Astrocyte of the spinal cord (primary cell): Measurements from ENCODE around the gene PCLO.

Experiments used
- DNase-seq: peaks from one replicate; pipeline ENCODE4 v3.0.0; 2011; ENCODE audit warnings: low read depth, low spot score
- H3K4me3 ChIP-seq: 2 replicates; pipeline ENCODE4 v1.5.1; 2011; ENCODE audit warnings: low read depth, mild to moderate bottlenecking, low read length, moderate library complexity
- CTCF ChIP-seq: IDR thresholded peaks from 2 replicates; pipeline ENCODE4 v1.5.1; 2012; ENCODE audit warnings: low read depth, mild to moderate bottlenecking, low read length, inconsistent platforms
- in situ Hi-C: cut with HindIII; loops from 2 replicates; pipeline ENCODE4 v1.10.0; 2017; ENCODE audit warnings: low sequenced_read_pairs

The PCLO gene

DNA sequence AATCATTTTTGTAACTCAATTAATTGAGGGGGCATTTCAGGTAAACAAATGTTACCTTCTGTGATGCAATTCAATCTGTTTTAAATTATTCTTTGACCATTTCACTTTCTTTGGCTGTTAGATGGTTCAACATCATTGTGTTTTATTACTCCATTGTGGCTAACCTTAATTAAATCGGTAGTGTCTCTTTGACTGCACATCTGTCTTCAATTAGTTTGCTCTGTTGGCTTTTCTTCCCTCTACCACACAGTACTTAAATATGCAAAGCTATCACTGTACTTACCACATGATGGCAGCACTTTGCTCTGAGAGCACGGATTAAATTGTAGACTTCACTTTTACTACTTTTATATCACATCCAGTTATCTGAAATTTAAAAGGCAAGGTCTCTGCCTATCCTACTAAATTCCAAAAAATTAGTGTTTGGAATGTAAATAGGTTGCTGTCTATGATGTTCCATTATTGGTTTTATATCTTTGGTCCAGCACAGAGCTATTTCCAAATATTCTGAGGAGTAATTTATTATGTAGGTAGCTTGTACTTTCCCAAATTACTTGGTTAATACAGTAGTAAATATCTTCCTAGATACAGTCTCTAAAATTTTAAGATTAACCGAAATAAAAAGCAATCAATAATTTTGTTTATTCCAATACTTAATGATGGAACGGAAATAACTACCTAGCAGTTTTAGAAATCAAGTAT lies 352.0 kb downstream of the PCLO start:
- TF ChIP-seq CTCF: peak; percentile 76
- in situ Hi-C loops: no loop called here
- DNase-seq: peak; percentile 86

DNA sequence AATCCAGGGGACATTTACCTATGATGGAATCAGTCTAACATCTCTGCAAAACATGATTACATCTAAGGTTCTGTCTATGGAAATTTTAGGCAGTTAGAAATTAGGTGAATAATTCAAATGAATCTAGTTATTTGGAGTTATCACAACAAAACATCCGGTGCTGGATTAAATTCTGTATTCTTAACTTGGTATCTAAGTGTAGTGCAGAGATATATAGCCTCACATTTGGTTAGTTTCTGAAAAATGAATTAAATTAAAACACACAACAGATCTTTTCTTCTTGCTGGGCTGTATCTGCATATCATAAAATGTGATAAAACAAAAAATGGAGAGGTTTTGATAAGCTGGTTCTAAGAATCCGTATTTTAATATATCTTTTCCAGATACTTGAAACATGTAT lies 354.1 kb downstream of the PCLO start:
- H3K4me3 ChIP-seq: no peak overlapping the region
- in situ Hi-C loops: no loop called here
- DNase-seq: no peak
- TF ChIP-seq CTCF: no peak

More for the DNA sequence above, 352.0 kb downstream of the PCLO start:
- H3K4me3 ChIP-seq: no peak overlapping the region

GRCh38 chr7:82805527-82805960 lies 357.1 kb downstream of the PCLO start:
- H3K4me3 ChIP-seq: peak overlapping the region; percentile 20

GRCh38 chr7:82803411-82803810 lies 359.3 kb downstream of the PCLO start:
- DNase-seq: no peak
- in situ Hi-C loops: no loop called here
- H3K4me3 ChIP-seq: no peak overlapping the region
- TF ChIP-seq CTCF: no peak

More at GRCh38 chr7:82805527-82805960, 357.1 kb downstream of the PCLO start:
- peak; percentile 91 for DNase-seq
- in situ Hi-C loops: no loop called here
- TF ChIP-seq CTCF: no peak

DNA sequence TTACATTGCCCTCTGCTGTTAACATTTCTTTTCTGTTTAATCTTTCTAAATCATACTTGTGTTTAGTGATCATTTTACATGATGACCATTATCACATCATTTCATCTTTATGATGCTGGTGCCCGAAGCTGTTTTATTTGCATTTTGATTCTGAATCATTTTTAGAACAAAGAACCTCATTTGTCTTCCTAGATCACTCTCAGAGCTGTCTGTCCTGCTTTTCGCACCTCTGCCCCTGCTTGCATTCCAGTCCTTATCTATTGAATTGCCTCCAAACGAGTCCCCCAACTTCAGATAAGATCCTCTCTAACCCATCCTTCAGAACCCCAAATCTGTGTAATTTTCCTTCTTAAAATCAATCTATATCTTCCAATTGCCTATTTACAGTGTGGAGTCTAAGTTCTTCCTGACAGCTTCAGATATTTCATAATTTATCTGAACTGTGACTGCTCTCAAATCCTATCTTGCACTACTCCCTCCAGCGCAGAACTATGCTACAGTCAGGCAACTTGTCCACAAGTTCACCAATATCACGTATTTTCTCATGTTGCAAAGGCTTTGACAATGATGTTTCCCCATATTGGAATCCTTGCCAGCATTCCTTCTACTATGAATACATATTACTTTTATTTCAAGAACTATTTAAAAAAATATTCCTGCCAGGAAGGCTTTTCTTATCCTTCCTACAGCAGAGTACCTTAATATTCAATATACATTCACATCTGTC lies 372.6 kb downstream of the PCLO start:
- DNase-seq: peak; percentile 18
- H3K4me3 ChIP-seq: no peak overlapping the region
- TF ChIP-seq CTCF: no peak
- in situ Hi-C loops: no loop called here

GRCh38 chr7:82778021-82778420 lies 384.7 kb downstream of the PCLO start:
- TF ChIP-seq CTCF: no peak
- in situ Hi-C loops: no loop called here
- DNase-seq: peak; percentile 7
- H3K4me3 ChIP-seq: no peak overlapping the region
